Neural cell (in vitro differentiated cells): ENCODE data around the gene TK1.

Source experiments
- SMC3 ChIP-seq: fragments of 450-650 bp; conservative IDR thresholded peaks from 2 replicates; pipeline ENCODE4 v1.6.1; 2014; ENCODE audit warnings: antibody characterized with exemption, mild to moderate bottlenecking, moderate library complexity; ENCODE audit not compliant: poor library complexity
- TAF1 ChIP-seq: IDR thresholded peaks from 2 replicates; pipeline ENCODE4 v1.6.1; 2012; ENCODE audit warnings: low read depth
- TF ChIP-seq, protein P1 (sequence below): fragments of 450-650 bp; IDR thresholded peaks from 2 replicates; pipeline ENCODE4 v1.5.1; 2014; ENCODE audit warnings: antibody characterized with exemption, mild to moderate bottlenecking, moderate library complexity; ENCODE audit not compliant: poor library complexity, severe bottlenecking
- TF ChIP-seq, protein P2 (sequence below): IDR thresholded peaks from 2 replicates; pipeline ENCODE4 v1.6.1; 2012; ENCODE audit warnings: borderline replicate concordance

DNA sequence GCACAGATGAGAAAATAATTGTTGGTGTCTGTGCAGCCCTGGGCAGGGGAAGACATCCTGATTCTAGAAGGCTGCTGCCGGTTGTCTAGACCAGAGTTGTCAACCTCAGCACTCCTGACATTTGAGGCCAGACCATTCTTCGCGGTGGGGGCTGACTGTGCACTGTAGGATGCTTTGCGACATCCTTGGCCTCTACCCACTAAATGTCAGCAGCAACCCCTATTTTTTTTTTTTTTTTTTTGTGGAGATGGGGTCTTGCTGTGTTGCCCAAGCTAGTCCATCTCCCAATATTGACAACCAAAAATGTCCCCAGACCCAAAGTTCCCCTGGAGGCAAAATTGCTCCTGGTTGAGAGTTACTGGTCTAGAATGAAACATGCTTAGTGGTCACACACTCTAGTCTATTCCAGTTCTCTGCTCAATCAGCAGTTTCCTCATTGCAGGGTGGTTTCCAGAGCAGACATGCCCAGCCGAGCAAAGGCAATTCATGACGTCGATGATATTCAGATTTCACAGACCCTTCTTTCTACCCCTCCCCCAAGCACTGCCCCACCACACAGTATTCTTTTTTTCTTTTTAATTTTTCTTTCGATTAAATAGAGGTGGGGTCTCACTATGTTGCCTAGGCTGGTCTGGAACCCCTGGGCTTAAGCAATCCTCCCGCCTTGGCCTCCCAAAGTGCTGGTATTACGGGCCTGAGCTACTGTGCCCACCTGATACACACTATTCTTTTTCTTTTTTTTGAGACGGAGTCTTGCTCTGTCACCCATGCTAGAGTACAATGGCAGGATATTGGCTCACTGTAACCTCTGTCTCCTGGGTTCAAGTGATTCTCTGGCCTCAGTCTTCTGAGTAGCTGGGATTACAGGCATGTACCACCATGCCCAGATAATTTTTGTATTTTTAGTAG is 31.7 kb downstream of the TK1 start:
- TF ChIP-seq SMC3 (no peak), TAF1 (no peak)
- TF ChIP-seq, protein P1, sequence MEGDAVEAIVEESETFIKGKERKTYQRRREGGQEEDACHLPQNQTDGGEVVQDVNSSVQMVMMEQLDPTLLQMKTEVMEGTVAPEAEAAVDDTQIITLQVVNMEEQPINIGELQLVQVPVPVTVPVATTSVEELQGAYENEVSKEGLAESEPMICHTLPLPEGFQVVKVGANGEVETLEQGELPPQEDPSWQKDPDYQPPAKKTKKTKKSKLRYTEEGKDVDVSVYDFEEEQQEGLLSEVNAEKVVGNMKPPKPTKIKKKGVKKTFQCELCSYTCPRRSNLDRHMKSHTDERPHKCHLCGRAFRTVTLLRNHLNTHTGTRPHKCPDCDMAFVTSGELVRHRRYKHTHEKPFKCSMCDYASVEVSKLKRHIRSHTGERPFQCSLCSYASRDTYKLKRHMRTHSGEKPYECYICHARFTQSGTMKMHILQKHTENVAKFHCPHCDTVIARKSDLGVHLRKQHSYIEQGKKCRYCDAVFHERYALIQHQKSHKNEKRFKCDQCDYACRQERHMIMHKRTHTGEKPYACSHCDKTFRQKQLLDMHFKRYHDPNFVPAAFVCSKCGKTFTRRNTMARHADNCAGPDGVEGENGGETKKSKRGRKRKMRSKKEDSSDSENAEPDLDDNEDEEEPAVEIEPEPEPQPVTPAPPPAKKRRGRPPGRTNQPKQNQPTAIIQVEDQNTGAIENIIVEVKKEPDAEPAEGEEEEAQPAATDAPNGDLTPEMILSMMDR = no peak
- TF ChIP-seq, protein P2, sequence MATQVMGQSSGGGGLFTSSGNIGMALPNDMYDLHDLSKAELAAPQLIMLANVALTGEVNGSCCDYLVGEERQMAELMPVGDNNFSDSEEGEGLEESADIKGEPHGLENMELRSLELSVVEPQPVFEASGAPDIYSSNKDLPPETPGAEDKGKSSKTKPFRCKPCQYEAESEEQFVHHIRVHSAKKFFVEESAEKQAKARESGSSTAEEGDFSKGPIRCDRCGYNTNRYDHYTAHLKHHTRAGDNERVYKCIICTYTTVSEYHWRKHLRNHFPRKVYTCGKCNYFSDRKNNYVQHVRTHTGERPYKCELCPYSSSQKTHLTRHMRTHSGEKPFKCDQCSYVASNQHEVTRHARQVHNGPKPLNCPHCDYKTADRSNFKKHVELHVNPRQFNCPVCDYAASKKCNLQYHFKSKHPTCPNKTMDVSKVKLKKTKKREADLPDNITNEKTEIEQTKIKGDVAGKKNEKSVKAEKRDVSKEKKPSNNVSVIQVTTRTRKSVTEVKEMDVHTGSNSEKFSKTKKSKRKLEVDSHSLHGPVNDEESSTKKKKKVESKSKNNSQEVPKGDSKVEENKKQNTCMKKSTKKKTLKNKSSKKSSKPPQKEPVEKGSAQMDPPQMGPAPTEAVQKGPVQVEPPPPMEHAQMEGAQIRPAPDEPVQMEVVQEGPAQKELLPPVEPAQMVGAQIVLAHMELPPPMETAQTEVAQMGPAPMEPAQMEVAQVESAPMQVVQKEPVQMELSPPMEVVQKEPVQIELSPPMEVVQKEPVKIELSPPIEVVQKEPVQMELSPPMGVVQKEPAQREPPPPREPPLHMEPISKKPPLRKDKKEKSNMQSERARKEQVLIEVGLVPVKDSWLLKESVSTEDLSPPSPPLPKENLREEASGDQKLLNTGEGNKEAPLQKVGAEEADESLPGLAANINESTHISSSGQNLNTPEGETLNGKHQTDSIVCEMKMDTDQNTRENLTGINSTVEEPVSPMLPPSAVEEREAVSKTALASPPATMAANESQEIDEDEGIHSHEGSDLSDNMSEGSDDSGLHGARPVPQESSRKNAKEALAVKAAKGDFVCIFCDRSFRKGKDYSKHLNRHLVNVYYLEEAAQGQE = no peak
